HTR-8/SVneo (cell line): Measurements from ENCODE around the gene BTBD9.

Experiments used
- DNase-seq: peaks from one replicate; pipeline ENCODE4 v3.0.0; 2011; ENCODE audit warnings: low spot score, mixed read lengths; ENCODE audit not compliant: insufficient read length
- FAIRE-seq: peaks from 2 replicates; lab custom pipeline; 2011; peaks lifted over from hg19 to GRCh38; lab: Jason Lieb, UNC

The BTBD9 gene

DNA sequence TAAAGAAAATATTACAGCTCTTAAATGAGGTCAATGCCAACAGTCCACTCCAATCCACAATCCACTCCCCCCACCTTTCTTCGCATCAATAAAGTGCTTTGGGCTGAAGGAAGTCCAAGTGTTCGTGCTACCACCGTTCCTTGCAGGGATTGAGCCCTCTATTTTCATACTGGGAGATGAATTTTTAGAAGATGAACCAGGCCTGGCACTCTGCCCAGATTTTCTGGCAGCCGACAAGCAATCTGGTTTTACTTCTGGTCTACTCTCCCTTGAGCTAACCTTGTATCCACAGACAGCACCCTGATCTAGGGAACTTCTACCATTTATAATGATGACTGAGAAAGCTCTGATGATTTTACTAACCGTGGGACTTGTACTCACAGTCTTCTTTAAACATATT is 72.3 kb downstream of the BTBD9 start:
- FAIRE-seq (peak; percentile 23), DNase-seq (peak; percentile 24)

DNA sequence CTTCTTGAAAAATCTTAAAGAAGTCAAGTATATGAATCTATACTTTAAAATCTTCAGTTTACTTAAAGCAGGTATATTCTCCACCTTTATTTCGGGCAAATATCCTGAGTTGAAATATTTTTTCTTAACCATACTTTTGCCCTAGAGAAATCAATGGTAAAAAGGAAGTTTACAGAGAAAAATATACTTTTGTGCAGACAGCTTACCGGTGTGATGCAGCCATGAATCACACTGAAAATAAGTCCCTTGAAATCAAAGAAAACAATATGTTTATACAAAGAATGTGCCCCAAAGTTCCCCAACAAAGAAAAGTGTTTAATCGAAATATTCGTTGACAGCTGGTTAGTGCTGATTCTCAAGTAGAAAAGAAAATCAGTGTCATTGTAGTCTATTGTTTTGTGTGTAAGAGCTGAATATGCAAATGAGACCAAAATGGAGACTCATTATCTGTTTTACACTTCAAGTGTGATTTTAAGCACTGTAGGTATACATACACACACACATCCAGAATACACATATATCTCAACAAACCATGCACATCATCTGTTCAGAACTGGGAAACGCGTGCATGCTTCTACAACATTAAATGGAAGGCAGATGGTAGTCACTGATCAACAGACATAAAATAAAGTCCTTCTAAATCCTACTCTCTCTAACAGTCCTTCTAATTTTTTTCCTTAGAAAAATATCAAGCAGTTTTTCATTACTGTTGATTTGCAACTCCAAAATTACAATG is 73.3 kb downstream of the BTBD9 start:
- DNase-seq, result no peak
- FAIRE-seq, result no peak

DNA sequence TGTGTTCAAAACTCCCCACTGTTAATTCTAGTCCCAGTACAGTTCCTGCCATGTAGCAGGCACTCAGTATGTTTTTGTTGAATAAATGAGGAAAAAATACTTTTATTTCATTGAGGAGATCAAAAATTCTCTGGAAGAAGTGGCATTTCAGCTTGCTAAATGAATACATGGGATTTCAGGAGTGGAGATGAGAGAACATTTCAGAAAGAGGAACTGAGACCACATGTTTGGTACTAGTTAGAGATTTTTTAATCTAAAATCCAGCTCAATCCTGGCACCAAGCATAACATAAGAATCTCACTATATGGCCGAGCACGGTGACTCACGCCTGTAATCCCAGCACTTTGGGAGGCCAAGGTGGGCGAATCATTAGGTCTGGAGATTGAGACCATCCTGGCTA is 75.4 kb downstream of the BTBD9 start:
- DNase-seq (no peak), FAIRE-seq (no peak)

DNA sequence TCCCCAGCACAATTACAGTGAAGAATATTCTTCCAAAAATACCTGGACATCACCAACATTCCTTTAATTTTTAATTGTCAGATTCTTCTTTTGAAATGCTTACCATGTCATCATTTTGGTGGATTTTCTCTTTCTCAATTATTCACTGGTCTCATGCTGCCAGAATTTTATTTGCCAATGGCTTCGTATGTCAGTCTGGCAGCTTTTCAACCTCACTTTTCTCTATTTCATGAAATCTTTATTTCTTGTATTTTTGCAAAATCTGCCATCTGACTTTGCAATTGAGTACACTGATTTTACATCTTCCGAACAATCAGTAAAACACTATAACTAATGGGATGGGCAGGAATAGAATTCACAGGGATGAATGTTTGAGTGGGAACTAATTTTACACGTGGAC is 84.1 kb downstream of the BTBD9 start:
- DNase-seq, result no peak
- FAIRE-seq, result no peak

DNA sequence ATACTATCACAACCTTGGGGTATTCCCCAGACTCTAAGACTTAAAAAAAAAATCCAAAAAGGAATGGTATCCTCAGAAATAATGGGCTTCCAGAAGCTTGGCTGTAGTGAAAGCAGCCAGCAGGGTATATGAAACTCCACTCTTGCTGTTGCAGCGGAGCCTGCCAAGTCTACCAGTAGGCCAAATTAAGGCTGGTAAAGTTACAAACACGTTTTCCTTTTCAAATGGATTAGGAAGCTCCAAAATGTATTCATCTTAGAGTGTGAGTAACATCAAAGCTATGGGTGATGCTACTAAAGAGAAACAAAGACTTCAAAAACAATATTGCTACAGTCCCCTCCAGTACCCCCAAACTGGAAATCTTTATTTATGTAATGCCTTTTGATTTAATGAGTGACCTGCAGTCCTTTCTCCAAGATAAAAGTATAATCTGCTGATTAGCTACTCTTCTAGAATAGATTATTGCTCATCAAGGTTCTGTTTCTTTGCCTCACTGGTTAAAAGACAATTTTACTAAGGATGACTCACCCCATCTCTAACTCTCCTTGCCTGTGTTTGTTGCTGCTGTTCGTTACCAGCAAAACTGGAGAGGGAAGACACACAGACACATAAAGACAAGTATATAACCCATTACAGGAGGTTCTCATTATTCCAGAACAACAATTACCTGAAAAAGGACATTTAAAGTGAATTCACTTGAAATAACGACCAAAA is 84.9 kb downstream of the BTBD9 start:
- DNase-seq (peak; percentile 4), FAIRE-seq (no peak)

DNA sequence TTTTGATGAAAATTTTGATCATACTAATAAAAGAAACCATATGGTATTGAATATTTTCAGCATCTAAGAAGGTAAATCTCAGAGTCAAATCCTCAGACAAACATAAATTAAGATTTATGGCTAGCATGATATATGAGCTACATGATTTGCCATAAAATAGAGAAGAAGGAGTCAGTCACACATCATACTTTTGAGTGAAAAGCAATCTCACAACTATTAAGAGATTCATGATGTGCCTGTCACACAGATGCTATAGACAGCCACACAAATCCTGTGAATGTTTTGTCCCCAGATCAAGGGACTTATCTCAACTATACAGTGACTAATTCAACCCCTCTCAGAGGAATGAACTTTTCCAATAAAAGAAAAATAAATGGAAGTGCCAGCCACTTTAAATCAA is 85.7 kb downstream of the BTBD9 start:
- no peak for FAIRE-seq

DNA sequence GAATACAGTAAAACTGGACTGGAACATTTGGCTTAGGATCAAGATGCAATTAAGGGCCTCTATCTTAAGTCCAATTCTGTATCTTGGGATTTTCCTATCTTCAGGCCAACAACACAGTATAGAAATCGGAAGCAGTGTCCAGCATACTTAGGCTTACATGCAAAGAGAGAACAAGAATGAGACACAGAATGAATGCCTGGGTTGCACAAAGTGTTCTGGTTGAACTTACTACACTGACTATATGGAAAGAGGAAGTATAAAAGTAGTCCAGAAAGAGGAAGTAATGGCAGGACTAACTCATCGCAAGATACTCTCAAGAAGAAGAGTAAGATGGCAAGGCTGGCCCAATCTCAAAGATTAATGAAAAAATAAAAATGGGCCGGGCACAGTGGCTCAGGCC is 87.6 kb downstream of the BTBD9 start:
- FAIRE-seq, result no peak

More for the DNA sequence above, 85.7 kb downstream of the BTBD9 start:
- DNase-seq, result no peak

DNA sequence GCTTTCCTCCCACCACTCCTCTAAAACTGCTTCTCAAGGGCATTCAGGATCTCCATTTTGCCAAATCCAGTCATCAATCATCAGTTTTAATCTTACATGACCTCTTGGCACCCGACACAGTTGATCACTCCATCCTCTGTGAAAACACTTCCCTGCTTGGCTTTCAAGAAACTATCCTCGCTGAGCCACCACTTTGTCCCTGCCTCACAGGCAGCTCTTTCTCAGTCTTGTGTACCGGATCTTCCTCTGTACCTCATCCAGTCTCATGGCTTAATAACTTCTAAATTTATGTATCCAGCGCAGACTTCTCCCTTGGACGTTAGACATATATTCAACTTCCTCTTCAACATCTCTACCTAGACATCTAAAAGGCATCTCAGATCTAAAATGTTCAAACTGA is 89.9 kb downstream of the BTBD9 start:
- FAIRE-seq, result no peak
- no peak for DNase-seq

More for the DNA sequence above, 87.6 kb downstream of the BTBD9 start:
- DNase-seq, result no peak

DNA sequence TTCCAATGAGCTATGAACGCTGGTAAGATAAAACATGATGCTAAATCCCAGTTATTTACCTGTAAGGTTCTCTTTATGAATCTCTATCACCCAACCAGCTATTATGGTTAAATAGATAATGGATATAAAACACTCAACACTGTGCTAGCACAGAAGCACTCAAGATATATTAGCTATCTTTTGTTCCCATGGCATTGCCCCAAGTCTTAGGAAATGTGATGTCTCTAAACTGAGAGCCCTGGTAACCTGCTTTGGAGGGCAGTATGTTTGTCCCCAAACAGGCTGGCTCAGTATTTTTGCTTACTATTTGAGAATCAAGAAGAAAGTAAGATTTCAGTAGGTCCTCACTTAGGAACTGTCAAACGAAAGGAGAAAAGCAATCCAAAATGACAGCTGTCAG is 90.5 kb downstream of the BTBD9 start:
- DNase-seq (no peak), FAIRE-seq (no peak)

DNA sequence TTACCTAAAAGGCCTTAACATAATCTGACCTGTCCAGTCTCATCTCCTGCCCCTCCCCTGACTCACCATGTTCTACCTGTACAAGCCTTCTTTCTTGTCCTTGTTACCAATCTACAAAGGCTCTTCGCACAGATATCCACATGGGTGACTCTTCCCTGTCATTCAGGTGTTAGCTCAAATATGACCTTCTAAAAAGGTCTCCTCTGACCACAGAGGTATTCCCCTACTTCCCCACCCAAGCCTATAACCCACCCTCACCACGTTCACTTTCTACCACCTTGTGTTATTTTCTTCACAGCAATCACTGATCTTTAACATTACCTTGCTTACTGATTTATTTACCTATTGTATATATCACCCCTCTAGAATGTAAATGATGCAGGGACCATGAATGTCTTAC is 96.7 kb downstream of the BTBD9 start:
- no peak for FAIRE-seq

DNA sequence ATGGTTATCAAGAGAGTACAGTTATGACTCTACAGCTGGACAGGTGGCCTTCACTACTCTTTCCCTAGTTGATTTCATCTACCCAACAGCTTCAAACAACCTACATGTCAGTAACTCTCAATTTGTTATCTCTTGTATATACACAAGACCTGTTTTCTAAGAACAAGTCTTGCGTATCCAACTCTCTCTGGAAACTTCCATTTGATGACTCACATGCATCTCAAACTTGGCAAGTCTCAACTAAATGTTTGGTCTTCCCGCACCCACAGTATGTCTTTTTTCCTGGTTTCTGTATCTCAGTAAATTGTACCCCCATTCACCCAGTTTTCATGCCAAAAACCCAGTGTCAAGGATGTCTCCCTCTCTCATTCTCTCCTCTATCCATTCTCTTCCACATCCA is 97.7 kb downstream of the BTBD9 start:
- FAIRE-seq (no peak), DNase-seq (no peak)

More for the DNA sequence above, 96.7 kb downstream of the BTBD9 start:
- DNase-seq, result no peak

DNA sequence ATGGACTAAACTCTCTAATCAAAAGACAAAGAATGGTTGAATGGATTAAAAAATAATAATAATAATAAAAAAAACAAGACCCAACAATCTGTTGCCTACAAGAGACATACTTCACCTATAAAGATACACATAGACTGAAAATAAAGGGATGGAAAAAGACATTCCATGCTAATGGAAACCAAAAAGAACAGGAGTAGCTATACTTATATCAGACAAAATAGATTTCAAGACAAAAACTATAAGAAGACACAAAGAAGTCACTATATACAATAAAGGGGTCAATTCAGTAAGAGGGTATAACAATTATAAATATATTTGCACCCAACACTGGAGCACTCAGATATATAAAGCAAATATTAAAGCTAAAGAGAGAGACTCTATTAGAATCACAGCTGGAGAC is 106.7 kb downstream of the BTBD9 start:
- DNase-seq (no peak), FAIRE-seq (no peak)

DNA sequence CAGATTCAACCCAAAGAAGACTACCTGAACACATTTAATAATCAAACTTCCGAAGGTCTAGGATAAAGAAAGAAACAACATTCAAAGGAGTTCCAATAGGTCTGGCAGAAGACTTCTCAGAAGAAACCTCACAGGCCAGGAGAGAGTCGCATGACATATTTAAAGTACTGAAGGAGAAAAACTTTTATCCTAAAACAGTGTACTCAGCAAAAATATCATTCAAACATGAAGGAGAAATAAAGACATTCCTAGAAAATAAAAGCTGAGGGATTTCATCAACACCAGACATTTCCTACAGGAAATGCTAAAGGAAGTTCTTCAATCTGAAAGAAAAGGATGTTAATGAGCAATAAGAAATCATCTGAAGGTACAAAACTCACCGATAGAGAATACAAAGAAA is 108.6 kb downstream of the BTBD9 start:
- FAIRE-seq, result no peak

DNA sequence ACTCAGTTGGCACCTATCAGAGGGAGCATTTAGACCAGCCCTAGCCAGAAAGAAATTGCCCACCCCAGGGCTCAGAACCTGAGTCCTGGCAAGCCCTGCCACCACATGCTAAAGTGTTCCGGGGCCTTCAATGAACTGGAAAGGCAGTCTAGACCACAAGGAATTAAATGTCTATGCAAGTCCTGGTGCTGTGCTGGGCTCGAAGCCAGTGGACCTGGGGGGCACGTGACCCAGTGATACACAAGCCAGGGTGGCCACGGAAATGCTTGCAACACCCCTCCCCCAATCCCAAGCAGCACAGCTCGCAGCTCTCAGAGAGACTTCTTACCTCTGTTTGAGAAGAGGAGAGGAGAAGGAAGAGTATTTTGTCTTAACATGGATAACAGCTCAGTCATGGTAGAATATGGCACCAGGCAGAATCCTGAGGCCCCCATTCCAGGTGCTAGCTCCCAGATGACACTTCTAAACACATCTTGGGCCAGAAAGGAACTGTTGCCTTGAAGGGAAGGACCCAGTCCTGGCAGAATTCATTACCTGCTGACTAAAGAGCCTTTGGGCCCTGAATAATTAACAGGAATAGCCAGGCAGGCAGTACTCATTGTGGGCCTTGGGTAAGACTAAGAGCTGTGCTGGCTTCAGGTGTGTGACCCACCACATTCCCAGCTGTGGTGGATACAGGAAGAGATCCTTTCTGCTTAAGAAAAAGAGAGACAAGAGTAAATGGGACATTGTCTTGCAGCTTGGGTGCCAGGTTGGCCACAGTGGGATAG is 111.3 kb downstream of the BTBD9 start:
- DNase-seq (no peak), FAIRE-seq (no peak)

More for the DNA sequence above, 108.6 kb downstream of the BTBD9 start:
- no peak for DNase-seq

DNA sequence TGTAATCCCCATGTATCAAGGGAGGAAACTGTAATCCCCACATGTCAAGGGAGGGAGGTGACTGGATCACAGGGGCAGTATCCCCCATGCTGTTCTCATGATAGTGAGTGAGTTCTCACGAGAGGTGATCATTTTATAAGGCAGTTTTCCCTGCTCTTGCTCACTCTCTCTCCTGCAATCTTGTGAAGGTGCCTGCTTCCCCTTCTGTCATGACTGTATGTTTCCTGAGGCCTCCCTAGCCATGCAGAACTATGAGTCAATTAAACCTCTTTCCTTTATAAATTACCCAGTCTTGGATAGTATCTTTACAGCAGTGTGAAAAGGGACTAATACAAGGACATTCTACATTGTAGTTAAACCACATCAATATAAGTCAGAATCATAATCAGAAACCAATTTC is 112.4 kb downstream of the BTBD9 start:
- FAIRE-seq, result no peak
- no peak for DNase-seq

DNA sequence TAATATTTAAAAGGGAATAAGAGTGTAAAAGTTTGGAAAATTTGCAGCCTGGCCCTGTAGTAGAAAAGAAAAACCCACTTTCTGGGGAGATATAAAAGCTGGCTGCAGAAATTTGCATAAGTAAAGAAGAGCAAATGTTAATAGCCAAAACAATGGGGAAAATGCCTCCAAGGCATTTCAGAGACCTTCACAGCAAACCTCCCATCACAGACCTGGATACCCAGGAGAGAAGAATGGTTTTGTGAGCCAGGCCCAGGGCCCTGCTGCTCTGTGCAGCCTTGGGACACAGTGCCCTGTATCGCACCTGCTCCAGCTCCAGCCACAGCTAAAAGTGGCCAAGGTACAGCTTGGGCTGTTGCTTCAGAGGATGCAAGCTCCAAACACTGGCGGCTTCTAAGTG is 113.8 kb downstream of the BTBD9 start:
- no peak for DNase-seq
- FAIRE-seq, result no peak

DNA sequence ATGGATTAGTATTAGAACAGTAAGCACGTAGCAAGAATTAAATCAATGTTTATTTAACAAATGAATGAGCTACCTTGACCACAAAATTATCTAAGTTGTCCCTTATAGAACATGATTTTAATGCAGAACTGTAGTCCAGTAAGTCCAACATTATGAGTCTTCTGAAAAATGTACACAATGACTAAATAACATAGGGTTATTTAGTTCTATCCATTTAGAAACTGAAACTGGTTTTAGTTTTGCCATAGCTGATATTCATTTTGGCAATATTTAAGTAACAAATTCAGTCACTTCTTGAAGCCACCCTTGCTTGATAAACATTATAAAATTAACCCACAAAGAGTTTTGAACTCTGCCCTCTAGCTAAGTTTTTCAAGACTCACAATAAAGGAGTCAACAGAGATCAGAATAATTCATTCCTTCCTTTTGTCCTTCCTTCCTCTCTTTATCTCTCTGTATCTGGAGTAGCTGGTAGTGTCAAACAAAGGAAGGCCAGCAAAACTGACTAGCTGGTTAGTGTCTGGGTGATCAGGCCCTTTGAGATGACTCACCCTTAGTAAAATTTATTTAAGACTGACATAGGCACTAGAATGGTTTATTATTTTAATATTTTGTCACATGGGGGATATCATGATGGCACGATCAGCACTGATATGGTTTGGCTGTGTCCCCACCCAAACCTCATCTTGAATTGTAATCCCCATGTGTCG is 115.1 kb downstream of the BTBD9 start:
- no peak for FAIRE-seq

DNA sequence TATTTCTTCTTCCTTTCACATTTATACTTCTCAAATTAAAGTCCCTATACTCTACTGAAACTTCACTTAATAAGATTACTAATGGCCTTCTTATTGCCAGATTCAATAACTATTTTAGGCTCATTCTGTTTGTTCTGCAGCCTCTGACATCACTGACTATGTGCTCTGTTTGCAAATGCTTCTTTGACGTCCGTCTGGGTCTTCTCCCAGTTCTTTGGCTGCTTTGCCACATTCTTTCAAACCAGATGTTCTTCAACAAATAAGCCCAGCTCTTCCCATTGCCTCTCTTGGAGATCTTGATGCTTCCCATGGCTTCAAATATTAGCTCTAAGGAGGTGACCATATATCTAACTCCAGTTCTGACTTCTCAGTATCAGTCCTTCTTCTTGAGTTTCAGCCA is 117.4 kb downstream of the BTBD9 start:
- FAIRE-seq (no peak), DNase-seq (no peak)

More for the DNA sequence above, 115.1 kb downstream of the BTBD9 start:
- no peak for DNase-seq

DNA sequence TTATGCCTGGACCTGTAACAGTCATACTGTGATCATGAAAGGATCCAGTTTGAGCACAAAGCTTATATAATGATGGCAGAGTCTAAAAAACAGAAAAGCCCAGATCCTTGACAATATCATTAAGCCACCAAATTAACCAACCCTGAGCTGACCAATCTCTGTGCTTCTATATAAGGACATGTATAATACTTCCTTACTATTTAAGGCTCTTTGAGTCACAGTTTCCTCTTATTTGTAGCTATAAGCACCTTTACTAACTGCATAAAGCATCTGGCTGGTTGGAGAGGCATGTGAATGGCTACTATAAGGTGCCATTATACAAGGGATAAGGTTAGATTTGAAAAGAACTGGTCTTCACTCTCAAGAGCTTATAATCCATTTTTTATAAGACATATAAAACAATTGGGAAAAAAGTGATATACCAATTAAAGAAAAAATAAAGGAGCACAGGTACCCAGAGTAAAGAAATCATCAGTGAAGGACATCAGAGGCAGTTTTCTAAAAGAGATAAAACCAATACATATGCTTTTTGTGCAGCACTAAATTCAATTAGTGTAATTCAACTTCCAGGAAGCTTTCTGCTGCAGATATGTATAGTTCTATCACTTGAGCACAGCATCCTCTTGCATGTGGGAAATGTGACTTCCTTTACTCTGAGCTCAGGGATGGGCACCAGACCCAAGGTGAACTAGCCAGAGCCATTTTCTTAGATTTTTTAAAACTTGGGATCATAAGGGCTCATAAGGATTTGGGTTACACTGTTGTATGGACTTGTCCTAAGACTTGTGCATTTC is 121.0 kb downstream of the BTBD9 start:
- no peak for FAIRE-seq
- no peak for DNase-seq

DNA sequence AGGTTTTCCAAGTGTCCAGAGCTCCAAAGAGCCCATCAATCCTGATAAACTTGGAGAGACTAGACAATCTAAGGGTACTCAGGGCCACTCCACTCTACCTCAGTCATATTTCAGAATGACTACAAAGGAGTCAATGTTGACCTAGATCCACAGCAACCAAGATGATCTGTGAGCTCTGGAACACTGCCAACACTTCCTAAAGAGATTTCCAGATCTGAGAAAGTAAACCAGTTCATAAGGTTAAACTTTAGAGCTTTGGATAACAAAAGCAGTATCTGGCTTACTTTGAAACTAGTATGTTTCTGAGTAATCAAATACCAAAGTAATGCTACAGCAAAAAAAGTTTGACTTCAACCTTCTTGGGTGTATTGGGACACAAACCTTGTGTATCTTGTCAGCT is 122.7 kb downstream of the BTBD9 start:
- FAIRE-seq (no peak), DNase-seq (no peak)
